ENCODE measurements around the gene PPIL3. TPM values are rescaled to one million over a fixed set of nuclear protein-coding genes. Genes with fewer than 3 reads are reported as not detected.

PPIL3 gene
- total and polyA plus RNA-seq, 9 of the 15 experiments (the other 6 are each of a cell fraction or from before 2014, with no cell fraction given) = 22.4 to 66.2 (median 49.0) TPM

DNA sequence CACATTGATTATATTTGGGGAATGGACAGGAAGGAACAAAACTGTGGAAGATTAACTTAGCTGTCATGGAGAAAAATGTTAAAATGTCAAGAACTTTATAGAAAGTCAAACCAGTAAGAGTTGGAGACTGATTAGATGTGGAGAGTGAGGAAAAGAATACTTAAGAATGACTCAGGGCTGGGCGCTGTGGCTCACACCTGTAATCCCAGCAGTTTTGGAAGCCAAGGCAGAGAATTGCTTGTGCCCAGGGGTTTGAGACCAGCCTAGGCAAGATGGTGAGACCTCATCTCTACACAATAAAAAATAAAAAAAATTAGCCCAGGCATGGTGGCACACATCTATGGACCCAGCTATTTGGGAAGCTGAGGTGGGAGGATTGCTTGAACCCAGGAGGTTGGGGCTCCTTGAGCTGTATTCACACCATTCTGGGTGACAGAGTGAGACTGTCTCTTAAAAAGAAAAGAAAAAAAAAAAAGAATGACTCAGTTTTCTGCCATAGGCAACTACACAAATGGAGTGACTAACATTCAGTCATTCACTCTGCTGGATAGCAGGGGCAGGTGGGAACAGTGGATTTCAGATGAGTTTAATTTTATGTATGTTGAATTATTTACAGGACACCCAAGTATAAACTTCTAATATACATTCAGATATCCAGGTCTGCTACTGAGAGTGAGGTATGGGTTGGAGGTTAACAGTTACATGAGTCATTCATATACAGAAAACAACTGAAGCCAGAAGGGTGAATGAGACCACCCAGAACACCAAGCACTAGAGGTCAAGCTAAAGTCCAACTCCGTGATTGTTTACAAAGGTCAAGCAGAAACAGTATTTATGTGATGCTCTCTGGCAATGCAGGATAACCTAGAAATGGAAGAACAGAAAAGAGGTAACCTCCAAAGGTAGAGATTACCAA is 40.7 kb upstream of the PPIL3 start:
- ATAC-seq (no peak), DNase-seq (ENCODE audit: extremely low read depth in 1 of 4, low spot score in 3 of 4) (no peak), FAIRE-seq (no peak)
- WGBS (ENCODE audit: insufficient coverage, low coverage, missing lambda C conversion rate) = 94% methylated on average over 2 of the region's 2 CpGs
- Histone ChIP-seq H3K9me1 (ENCODE audit: control insufficient read depth, insufficient read depth, low read length) (no peaks in the 10 kb centered on the region), H3K27ac (ENCODE audit: extremely low read depth, low read depth, low read length) (no peak overlapping the region), H3K4me3 (no peak overlapping the region), H3K4me1 (replicated peaks in 1 of 2; ENCODE audit: control insufficient read depth in 2 of 2, insufficient read depth in 2 of 2, low read length in 2 of 2) (no peaks in the 10 kb centered on the region), H4K20me1 (replicated peaks; ENCODE audit: control insufficient read depth, insufficient read depth, low read length) (no peaks in the 10 kb centered on the region), H3K9me3 (replicated peaks; ENCODE audit: control insufficient read depth, insufficient read depth, low read depth, low read length) (no peaks in the 10 kb centered on the region), H3K36me3 (ENCODE audit: control insufficient read depth, insufficient read depth, low read length) (peaks cover 57% of the 10 kb centered on the region), H2AFZ (ENCODE audit: low read depth, low read length) (no peak overlapping the region), H3K4me2 (ENCODE audit: insufficient read depth, low read length) (no peak overlapping the region), H3K27me3 (ENCODE audit: control insufficient read depth in 2 of 2, insufficient read depth in 2 of 2, low read length in 2 of 2) (no peaks in the 10 kb centered on the region), H3K79me2 (ENCODE audit: control insufficient read depth, insufficient read depth, low read length) (no peaks in the 10 kb centered on the region), H3K9ac (ENCODE audit: insufficient read depth in 1 of 2, low read depth in 2 of 2, low read length in 2 of 2) (no peak overlapping the region)
- TF ChIP-seq CHD1 (IDR thresholded peaks at IDR 0.05; ENCODE audit: low read length) = no peak
- no peak for TF ChIP-seq KDM2B (CRISPR knock-in tag; IDR thresholded peaks at IDR 0.05)
- TF ChIP-seq, protein P1, sequence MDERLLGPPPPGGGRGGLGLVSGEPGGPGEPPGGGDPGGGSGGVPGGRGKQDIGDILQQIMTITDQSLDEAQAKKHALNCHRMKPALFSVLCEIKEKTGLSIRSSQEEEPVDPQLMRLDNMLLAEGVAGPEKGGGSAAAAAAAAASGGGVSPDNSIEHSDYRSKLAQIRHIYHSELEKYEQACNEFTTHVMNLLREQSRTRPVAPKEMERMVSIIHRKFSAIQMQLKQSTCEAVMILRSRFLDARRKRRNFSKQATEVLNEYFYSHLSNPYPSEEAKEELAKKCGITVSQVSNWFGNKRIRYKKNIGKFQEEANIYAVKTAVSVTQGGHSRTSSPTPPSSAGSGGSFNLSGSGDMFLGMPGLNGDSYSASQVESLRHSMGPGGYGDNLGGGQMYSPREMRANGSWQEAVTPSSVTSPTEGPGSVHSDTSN (CRISPR knock-in tag; IDR thresholded peaks at IDR 0.05; ENCODE audit: low read depth) = no peak
- TF ChIP-seq, protein P1 (tag; conservative IDR thresholded peaks at IDR 0.05; ENCODE audit: low read depth) = no peak
- no peak for TF ChIP-seq ZBED1 (IDR thresholded peaks at IDR 0.05)
- no peak for TF ChIP-seq ZNF644 (tag; IDR thresholded peaks at IDR 0.05; ENCODE audit: low read depth)
- intact Hi-C loops (cut with micrococcal nuclease) = no loop called here
- ChIA-PET CTCF (ENCODE audit: low intra/inter-chr PET ratio) (no interaction called here), POLR2A (interaction anchor here (0.6 kb wide), 2 partner anchors 40 to 82 kb away, joined by 3 to 4 read pairs; partner anchors contain the start of genes NIF3L1 and PPIL3)
- in situ Hi-C loops (cut with MboI) = no loop called here
- BruUV-seq (replicated peaks) = no TSS peak
